HG03039 (cell line): ENCODE data around the gene PDK3.

ENCODE experiments used
- ATAC-seq: cut with Tn5 transposase; IDR thresholded peaks from one replicate; pipeline ENCODE4 v1.9.1; 2021; ENCODE audit warnings: mild to moderate bottlenecking, moderate library complexity; ENCODE audit not compliant: unreplicated experiment

PDK3 gene

GRCh38 chrX:24464836-24465531 lies at the start of gene PDK3:
Gene PDK3, plus strand, starts transcription at chrX:24465286. Its CDS starts 170 bp downstream, at chrX:24465456.
- peak; percentile 96 for ATAC-seq

GRCh38 chrX:24415921-24416320 lies 49.2 kb upstream of the PDK3 start:
- ATAC-seq, result no peak

- ATAC-seq, result no peak
Observed at GRCh38 chrX:24423960-24424359, 41.1 kb upstream of the PDK3 start.

GRCh38 chrX:24424948-24425347 lies 40.1 kb upstream of the PDK3 start:
- no peak for ATAC-seq

- ATAC-seq, result no peak
Observed at GRCh38 chrX:24425806-24426205, 39.3 kb upstream of the PDK3 start.

- ATAC-seq, result no peak
Observed at GRCh38 chrX:24426340-24426913, 38.7 kb upstream of the PDK3 start.

GRCh38 chrX:24426921-24427746 lies 38.0 kb upstream of the PDK3 start:
- ATAC-seq, result no peak

GRCh38 chrX:24427747-24428019 lies 37.4 kb upstream of the PDK3 start:
- ATAC-seq, result no peak

GRCh38 chrX:24428516-24428915 lies 36.6 kb upstream of the PDK3 start:
- ATAC-seq, result no peak

GRCh38 chrX:24435060-24435459 lies 30.0 kb upstream of the PDK3 start:
- ATAC-seq, result no peak

- no peak for ATAC-seq
Observed at GRCh38 chrX:24443918-24444317, 21.2 kb upstream of the PDK3 start.

GRCh38 chrX:24444645-24445044 lies 20.4 kb upstream of the PDK3 start:
- ATAC-seq, result no peak

- ATAC-seq, result no peak
Observed at GRCh38 chrX:24448762-24449250, 16.3 kb upstream of the PDK3 start.

- ATAC-seq, result no peak
Observed at GRCh38 chrX:24463077-24463476, 2.0 kb upstream of the PDK3 start.

GRCh38 chrX:24464498-24464835 lies 619 bp upstream of the PDK3 start:
- ATAC-seq, result no peak

- peak; percentile 6 for ATAC-seq
Observed at GRCh38 chrX:24465532-24465865, 413 bp downstream of the PDK3 start.

GRCh38 chrX:24466025-24466424 lies 939 bp downstream of the PDK3 start:
- no peak for ATAC-seq

GRCh38 chrX:24468245-24468644 lies 3.2 kb downstream of the PDK3 start:
- ATAC-seq, result no peak

GRCh38 chrX:24471808-24472207 lies 6.7 kb downstream of the PDK3 start:
- ATAC-seq, result no peak

GRCh38 chrX:24475480-24475879 lies 10.4 kb downstream of the PDK3 start:
- no peak for ATAC-seq

- no peak for ATAC-seq
Observed at GRCh38 chrX:24478509-24478908, 13.4 kb downstream of the PDK3 start.

- peak; percentile 89 for ATAC-seq
Observed at GRCh38 chrX:24479924-24480323, 14.8 kb downstream of the PDK3 start.
